OCI-LY3 (cell line): ENCODE data around the gene ADAP1.
A peak's percentile ranks its signal among the peaks of the same experiment; 100 is the strongest.

Source experiments
- H2AFZ ChIP-seq: fragments of 200-600, 300-600 bp; shearing (Covaris generic); 2 replicates; pipeline ENCODE4 v1.6.0; 2014; ENCODE audit warnings: antibody characterized with exemption, low read depth, low read length
- H3K27ac ChIP-seq: fragments of 200-600, 300-600 bp; sonication (generic); 2 replicates; pipeline ENCODE4 v1.5.1; 2014; ENCODE audit warnings: mild to moderate bottlenecking, low read length, moderate library complexity, mixed read lengths
- H3K27me3 ChIP-seq: fragments of 200-600, 300-600 bp; sonication (generic); 2 replicates; pipeline ENCODE4 v1.6.1; 2014; ENCODE audit warnings: low read depth, low read length, mixed read lengths
- H3K36me3 ChIP-seq: fragments of 200-600, 300-600 bp; sonication (generic); replicated peaks from 2 replicates; pipeline ENCODE3; 2014; ENCODE audit warnings: low read depth, low read length, mixed read lengths
- H3K4me1 ChIP-seq: fragments of 300-600, 200-600 bp; sonication (generic); 2 replicates; pipeline ENCODE4 v1.6.1; 2014; ENCODE audit warnings: low read length, mixed read lengths
- H3K4me2 ChIP-seq: fragments of 200-600, 300-600 bp; sonication (generic); 2 replicates; pipeline ENCODE4 v1.6.1; 2014; ENCODE audit warnings: low read length, mixed read lengths
- H3K4me3 ChIP-seq: fragments of 300-600, 200-600 bp; sonication (generic); 2 replicates; pipeline ENCODE4 v1.5.1; 2014; ENCODE audit warnings: antibody characterized with exemption, mild to moderate bottlenecking, low read length, moderate library complexity
- H3K79me2 ChIP-seq: fragments of 300-600, 200-600 bp; shearing (Covaris generic); 2 replicates; pipeline ENCODE4 v1.6.1; 2014; ENCODE audit warnings: mild to moderate bottlenecking, low read length, mixed read lengths
- H3K9ac ChIP-seq: fragments of 300-600, 200-600 bp; shearing (Covaris generic); 2 replicates; pipeline ENCODE4 v1.6.0; 2014; ENCODE audit warnings: mild to moderate bottlenecking, low read length, moderate library complexity
- H3K9me3 ChIP-seq: fragments of 200-600, 300-600 bp; shearing (Covaris generic); 2 replicates; pipeline ENCODE4 v1.6.1; 2014; ENCODE audit warnings: low read length, mixed read lengths; ENCODE audit not compliant: insufficient read depth
- H4K20me1 ChIP-seq: fragments of 200-600, 300-600 bp; sonication (generic); 2 replicates; pipeline ENCODE4 v1.6.1; 2016; ENCODE audit warnings: low read length, mixed read lengths; ENCODE audit not compliant: insufficient read depth
- EZH2phosphoT487 ChIP-seq: fragments of 200-600 bp; shearing (Covaris generic); IDR thresholded peaks from 2 replicates; pipeline ENCODE4 v1.6.1; 2018; ENCODE audit warnings: antibody characterized with exemption, mixed run types, low read depth
- TF ChIP-seq, protein P1 (sequence below): fragments of 200-600, 300-600 bp; sonication (generic); IDR thresholded peaks from 2 replicates; pipeline ENCODE4 v1.5.1; 2014; ENCODE audit warnings: antibody characterized with exemption, low read length, low read depth

ADAP1 gene

DNA sequence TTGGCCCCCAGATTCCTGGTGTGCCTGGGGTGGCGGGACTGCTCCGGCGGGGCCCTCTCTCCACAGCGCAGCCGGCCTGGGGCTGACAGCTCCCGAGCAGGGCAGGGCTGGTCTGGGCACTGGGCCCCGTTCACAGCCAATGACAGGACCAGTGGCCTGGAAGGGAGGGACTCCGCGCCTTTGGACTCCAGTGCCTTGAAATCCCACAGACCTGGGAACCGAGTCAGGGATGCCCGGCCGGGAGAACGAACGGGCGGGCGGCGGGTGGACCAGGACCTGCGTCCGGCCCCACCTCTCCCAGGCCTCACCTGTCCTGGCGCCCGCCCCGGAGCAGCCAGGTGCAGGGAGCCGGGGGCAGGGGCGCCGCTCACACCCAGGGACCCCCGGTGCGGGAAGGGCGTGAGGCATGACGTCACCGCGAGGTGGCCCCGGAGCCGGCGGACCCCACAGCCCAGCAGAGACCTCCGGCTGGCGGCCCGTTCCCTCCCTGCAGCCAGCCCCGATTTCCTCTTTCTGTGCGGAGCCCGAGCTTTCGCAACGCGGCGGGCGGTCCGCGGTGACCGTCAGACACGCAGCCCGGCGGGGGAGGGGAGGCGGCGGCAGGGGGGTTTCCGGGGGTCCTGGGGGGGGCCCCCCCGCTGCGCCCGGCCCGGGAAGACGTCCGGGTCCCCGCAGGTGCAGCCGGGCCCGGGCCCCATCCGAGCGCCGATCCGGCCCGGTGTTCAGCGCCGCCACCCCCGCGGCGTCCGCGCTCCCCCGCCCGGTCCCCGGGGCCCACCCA lies 743 bp downstream of the ADAP1 start:
- H4K20me1 ChIP-seq: no peaks in the 10 kb centered on the region
- H3K4me2 ChIP-seq: peak overlapping the region; percentile 89
- H3K27me3 ChIP-seq: peaks cover 10% of the 10 kb centered on the region
- H3K4me3 ChIP-seq: peak overlapping the region; percentile 90
- H3K4me1 ChIP-seq: peaks cover 36% of the 10 kb centered on the region
- H3K27ac ChIP-seq: no peak overlapping the region
- no peaks in the 10 kb centered on the region for H3K79me2 ChIP-seq
- H3K9me3 ChIP-seq: no peaks in the 10 kb centered on the region
- H3K9ac ChIP-seq: peak overlapping the region; percentile 68
- H2AFZ ChIP-seq: no peak overlapping the region
- H3K36me3 ChIP-seq: peaks cover 6% of the 10 kb centered on the region
- TF ChIP-seq, protein P1, sequence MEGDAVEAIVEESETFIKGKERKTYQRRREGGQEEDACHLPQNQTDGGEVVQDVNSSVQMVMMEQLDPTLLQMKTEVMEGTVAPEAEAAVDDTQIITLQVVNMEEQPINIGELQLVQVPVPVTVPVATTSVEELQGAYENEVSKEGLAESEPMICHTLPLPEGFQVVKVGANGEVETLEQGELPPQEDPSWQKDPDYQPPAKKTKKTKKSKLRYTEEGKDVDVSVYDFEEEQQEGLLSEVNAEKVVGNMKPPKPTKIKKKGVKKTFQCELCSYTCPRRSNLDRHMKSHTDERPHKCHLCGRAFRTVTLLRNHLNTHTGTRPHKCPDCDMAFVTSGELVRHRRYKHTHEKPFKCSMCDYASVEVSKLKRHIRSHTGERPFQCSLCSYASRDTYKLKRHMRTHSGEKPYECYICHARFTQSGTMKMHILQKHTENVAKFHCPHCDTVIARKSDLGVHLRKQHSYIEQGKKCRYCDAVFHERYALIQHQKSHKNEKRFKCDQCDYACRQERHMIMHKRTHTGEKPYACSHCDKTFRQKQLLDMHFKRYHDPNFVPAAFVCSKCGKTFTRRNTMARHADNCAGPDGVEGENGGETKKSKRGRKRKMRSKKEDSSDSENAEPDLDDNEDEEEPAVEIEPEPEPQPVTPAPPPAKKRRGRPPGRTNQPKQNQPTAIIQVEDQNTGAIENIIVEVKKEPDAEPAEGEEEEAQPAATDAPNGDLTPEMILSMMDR: no peak
- no peak for TF ChIP-seq EZH2phosphoT487

DNA sequence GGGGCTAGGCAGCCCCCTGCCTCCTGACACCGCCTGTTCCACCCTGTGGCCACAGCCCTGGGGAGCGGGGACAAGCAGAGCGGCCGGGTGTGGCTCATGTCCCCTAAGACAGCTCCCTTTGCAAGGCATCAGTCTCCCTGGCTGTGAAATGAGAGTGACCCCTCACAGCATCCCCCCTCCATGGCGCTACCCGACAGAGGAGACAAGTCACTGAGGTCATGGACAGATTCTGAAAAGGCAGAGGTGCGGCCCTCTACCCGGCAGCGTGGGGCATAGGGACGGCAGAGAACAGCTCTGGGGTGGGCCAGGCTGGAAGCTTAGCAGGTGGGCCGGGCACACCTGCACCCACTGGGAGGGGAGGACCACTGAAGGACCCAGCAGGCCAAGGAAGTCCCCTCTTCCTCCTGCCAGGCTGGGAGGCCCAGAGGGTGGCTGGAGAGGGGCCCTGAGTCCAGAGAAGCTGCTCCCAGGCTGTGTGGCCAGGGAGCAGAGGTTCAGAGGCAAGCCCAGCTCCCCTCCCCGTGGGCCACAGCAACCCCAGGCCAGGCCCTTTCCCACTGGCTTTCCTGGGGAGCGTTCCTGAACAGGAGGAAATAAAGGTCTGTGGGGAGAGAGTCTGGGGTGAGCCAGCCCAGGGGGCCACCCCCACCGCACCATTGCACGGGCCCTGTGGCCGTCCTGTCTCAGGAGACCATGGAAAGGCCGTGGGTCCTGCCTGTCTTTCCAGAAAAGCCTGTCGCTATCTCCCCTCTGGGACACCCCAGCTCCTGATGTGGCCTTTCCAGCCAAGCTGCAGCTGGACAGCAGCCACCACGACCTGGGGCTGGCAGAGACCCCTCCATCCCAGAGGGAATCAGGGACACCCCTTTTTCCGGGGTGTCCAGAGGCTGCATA lies 1.7 kb downstream of the ADAP1 start:
- peaks cover 30% of the 10 kb centered on the region for H3K4me1 ChIP-seq
- no peak overlapping the region for H2AFZ ChIP-seq
- no peak overlapping the region for H3K27ac ChIP-seq
- H3K27me3 ChIP-seq: peaks cover 10% of the 10 kb centered on the region
- H3K36me3 ChIP-seq: peaks cover 6% of the 10 kb centered on the region
- no peaks in the 10 kb centered on the region for H3K79me2 ChIP-seq
- H3K9ac ChIP-seq: no peak overlapping the region
- TF ChIP-seq EZH2phosphoT487: no peak
- TF ChIP-seq, protein P1: no peak
- peak overlapping the region; percentile 90 for H3K4me3 ChIP-seq
- peak overlapping the region; percentile 89 for H3K4me2 ChIP-seq
- no peaks in the 10 kb centered on the region for H4K20me1 ChIP-seq
- H3K9me3 ChIP-seq: no peaks in the 10 kb centered on the region

DNA sequence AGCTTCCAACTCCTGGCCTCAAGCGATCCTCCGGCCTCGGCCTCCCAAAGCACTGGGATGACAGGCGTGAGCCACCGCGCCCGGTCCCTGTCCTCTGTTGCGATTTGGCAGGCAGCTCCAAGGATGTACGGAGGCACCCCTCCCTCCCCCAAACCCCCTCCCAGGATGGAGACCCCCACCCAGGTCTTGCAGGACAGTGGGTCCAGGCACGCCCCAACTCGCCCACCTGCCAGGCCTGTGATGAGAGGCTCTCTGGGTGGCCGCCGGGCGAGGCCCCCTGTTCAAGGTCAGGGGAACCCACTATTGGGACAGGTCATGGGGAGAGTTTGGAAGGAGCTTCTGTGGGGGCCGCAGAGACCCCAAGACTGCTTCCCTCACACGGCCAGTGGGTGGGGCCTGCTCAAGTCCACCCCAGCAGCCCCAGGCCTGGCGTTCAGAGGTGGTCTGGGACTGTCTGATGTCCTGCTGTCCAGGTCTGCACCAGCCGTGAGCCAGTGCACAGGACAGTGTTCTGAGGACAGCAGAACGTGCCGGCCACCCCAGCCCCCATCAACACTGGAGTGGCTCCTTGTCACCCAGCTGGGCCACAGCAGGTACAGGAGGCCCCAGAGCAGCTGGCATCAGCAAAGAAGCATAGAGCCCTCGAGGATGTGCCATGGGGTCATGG lies 2.5 kb downstream of the ADAP1 start:
- no peak overlapping the region for H3K9ac ChIP-seq
- peaks cover 22% of the 10 kb centered on the region for H3K4me1 ChIP-seq

More for the DNA sequence above, 2.5 kb downstream of the ADAP1 start:
- Histone ChIP-seq H3K79me2 (no peaks in the 10 kb centered on the region), H3K27me3 (peaks cover 10% of the 10 kb centered on the region), H3K36me3 (peaks cover 6% of the 10 kb centered on the region), H2AFZ (no peak overlapping the region), H3K9me3 (no peaks in the 10 kb centered on the region), H4K20me1 (no peaks in the 10 kb centered on the region), H3K27ac (no peak overlapping the region), H3K4me2 (no peak overlapping the region), H3K4me3 (no peak overlapping the region)
- no peak for TF ChIP-seq EZH2phosphoT487
- TF ChIP-seq, protein P1: no peak
